HG03060 (cell line): Measurements from ENCODE around the gene TBX5.

Experiments used
- ATAC-seq: cut with Tn5 transposase; IDR thresholded peaks from one replicate; pipeline ENCODE4 v1.9.1; 2021; ENCODE audit warnings: low read depth, moderate number of reproducible peaks; ENCODE audit not compliant: unreplicated experiment

Gene TBX5

DNA sequence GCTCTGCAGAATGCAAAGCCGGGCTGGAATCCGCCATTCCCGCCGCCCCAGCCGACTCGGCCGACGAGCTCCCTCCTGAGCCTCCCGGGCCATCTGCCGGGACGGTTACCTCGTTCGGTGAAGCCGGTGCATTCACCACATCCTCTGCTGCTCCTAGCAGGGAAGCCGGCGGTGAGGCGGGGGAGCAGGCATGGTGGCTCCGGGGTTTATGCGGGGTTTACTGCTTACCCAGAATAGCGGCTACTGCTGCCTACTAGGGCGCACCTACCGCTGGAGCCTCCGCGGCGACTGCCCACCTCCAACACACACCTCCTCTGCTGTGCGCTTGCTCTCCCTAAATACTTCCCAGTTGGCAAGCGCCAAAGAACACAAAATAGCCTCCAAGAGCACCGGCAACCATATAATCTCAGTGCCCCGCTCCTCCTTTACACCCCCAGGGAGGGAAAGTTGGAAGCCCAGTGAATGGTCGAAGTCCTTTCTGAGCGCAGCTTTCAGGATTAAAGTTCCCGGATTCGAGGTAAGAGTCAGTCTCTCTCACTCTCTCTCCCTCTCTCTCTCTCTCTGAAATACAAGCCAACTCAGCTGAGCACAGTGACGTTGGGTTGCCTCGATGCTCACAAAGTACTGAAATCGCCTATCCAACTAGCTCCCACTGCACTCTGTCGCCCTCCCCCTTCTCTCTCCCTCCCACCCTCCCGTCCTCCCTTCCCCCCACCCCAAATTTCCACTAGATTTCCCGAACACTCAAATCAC, at the start of gene TBX5:
TSS of gene TBX5 (minus strand) at position 626 of the 753 bp plus-strand sequence. CDS start 2,246 bp downstream, outside the sequence.
- no peak for ATAC-seq

DNA sequence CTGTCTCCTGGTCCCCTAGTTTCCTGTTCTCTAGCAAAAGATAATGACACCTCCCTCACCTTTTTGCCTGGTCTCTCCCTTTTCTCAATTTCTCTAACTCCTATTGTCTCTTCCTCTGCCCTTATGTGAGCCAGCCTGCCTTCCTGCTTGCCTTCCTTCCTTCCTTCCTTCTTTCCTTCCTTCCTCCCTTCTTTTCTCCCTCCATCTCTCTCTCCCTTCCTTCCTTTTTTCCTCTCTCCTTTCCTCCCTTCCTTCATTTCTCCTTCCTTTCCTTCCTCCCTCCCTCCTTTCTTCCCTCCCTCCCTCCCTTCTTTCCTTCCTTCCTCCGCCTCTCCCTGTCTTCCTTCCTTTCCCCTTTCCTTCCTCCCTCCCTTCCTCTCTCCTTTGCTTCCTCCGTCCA, 45.7 kb upstream of the TBX5 start:
- ATAC-seq: no peak

- no peak for ATAC-seq
Measured at GRCh38 chr12:114450515-114451300, 44.8 kb upstream of the TBX5 start.

- ATAC-seq: no peak
Measured at GRCh38 chr12:114450019-114450418, 44.1 kb upstream of the TBX5 start.

GRCh38 chr12:114448618-114448933, 42.6 kb upstream of the TBX5 start:
- ATAC-seq: no peak

DNA sequence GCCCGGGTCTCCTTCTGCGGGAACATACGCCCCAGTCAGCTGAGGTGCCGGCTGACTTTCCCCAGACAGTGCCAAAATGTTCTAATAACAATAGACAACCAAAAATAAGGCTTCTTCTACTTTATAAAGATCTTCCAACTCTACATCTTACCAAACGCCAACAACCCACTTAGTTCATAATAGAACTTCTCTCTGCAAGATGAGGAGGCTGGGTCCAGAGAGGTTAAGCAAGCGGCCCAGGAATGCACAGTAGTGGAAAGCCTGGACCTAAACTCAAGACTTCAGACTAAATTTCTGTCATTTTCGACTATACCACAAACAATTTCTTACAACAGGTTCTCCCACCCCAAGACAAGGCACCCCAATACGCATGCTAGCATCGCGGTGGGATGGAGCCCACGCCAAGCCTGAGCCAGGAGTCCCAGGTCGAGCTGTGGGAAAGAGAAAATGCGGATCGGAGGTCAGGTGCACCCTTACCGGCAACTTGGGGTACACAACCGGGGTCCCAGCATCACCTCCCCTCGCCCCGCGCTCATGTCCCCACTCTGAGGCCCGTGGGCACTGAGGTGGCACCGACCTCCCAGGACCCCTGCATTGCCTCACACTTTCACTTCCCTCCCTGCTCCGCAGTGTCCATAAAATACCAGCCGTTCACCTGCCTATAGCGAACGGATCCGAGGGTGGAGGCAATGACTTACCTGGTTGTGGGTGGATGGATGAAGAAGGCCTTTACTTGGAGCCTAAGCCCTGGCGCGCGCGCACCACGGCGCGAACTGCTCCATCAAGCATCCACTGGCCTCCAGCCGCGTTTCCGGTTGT, 42.1 kb upstream of the TBX5 start:
- no peak for ATAC-seq

DNA sequence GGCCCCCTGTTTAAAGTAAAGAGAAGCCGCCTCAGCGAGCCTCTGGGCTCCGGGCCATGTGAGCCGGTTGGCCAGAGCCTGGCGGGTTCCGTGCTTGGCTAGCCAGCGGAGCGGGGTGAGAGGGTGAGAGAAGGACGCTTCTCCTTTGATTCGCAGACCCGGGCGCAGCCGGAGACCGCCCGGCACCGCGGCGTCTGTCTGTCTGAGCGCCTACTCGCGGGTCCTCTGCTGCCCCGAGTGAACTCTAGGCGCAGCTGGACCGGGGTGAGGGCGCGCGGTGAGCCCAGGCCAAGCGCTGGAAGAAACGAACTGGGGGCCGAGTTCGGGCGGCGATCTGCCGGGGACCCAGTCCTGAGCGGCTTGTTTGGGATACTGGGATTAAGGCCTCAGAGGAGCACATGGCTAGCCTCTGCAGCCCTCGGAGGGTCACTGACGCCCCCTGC, 41.4 kb upstream of the TBX5 start:
- no peak for ATAC-seq

DNA sequence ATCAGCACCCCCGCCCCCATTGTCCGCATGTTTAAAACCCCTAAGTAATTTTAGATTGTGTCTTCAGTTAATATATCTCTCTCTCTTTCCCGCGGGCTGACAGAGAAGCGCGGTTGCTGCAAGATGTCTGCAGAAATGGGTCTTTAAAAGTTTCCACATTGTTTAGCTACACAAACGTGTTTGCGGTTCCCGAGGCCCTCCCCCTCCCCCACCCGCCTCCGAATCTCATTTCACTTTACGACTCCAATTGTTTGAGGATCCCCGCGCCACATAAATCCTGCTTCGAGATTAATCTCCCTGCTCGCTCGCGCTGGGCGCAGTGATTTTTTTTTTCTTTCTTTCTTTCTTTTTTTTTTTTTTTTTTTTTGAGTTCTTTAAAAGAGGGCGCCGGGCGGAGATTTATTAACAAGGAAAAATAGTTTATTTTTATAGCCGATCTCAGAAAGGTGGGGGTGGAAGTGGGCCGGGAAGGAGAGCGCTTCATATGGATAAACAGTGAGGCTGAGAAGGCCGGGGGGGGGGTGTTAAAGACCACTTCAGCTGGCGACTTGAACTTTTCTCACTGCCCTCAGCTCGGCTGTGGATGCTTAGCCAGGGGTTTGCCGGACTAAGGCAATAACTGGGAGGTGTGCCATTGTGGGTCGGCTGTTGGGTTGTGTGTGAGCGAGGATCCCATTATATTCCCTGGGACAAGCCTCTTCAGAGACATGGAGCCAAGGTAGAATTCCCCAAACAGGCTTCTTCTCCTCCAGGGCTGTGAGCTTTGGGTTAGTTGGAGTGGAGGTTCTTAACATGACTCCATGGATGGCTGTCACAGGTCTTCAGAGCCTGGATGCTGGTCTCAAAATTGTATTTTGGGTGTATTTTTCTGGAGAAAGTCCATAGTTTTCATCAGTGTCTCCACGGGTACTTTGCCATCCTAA, 39.7 kb upstream of the TBX5 start:
- ATAC-seq: no peak

DNA sequence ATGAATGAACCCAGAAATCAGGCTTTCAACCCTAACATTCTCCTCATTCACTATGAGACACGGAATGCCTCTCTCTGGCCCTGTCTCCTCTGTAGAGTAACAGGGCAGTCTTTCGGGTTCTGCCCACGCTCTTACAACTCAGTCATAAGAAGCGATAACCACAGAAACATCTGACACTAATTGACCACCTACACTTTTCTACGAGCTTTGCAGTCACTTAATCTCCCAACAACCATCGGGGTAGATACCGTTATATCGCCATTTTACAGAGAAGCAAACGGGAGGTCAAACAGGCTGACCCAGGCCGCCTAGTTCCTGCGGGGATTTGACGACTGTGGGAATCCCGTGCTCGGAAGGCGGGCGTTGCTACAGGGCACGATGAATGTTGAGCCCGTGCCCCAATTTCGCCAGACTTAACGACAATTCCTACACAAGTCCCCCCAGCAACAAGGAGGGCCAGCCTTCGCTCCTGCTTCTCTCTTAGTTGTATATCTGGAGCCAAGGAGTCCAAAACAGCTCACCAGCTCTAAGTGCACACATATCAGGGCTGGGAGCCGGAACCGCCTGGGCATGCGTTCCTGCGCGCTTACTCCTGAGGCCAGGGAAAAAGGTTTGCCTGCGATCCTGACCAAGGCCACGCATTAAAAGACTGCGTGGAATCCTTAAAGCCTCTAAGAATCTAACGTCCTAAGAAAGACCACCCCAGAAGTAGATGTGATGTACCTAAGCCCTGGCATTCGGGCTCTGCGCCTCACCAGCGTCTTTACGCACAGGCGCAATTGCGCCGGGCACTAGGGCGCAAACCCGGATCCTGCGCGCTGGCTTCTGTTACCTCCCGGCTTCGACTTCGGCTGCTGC, 38.7 kb upstream of the TBX5 start:
- no peak for ATAC-seq

- no peak for ATAC-seq
Measured at GRCh38 chr12:114443607-114444421, 37.9 kb upstream of the TBX5 start.

DNA sequence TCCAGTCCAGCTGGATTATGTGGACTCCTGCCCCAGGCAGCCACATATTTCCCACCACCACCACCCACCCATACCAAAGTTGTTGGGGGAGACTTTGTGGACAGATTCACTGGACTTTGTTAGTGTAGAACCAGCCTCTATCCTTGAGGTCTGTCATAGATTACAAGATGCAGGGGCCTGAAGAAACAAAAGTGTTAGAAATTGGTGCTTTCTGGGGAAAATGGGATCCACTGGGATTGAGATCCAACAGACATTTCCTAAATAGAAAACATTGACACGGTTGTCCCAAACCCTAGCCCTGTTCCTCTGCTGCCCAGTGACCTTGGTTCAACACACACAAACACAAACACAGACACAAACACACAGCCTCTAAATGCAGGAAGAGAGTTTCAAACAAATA, 36.6 kb upstream of the TBX5 start:
- ATAC-seq: no peak

DNA sequence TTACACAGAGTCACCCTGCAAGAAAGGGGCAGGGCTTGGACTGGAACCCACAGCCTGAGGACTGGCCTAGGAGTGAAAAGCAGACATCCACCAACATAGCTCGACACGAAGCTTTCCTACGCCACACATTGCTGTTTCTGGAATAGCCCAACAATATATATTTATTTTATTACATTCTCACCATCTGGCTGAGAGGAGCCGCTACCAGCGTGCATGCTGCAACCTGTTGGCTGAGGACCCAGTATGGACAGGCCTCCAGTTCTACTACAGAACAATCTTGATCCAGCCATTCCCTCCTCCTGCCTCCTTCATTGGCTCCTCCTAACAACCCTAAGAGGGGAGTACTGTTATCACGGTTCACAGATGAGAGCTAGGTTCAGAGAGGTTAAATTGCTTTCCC, 35.6 kb upstream of the TBX5 start:
- ATAC-seq: no peak

GRCh38 chr12:114441039-114441383, 35.1 kb upstream of the TBX5 start:
- ATAC-seq: no peak

- ATAC-seq: no peak
Measured at GRCh38 chr12:114440270-114441038, 34.5 kb upstream of the TBX5 start.

GRCh38 chr12:114439817-114440216, 33.9 kb upstream of the TBX5 start:
- ATAC-seq: no peak

- no peak for ATAC-seq
Measured at GRCh38 chr12:114439261-114439683, 33.3 kb upstream of the TBX5 start.

GRCh38 chr12:114438635-114439256, 32.8 kb upstream of the TBX5 start:
- ATAC-seq: no peak
